Esophagus mucosa (tissue), 1 donor: ENCODE measurements around the gene MRGPRX2. TPM values are rescaled to one million over a fixed set of nuclear protein-coding genes. Genes with fewer than 3 reads are reported as not detected.
A peak's percentile ranks its signal among the peaks of the same experiment; 100 is the strongest.

Source experiments
- ATAC-seq: fragments of 200-7000 bp; cut with Tn5 transposase; one replicate; pipeline ENCODE4 v1.9.1; 2020
- total RNA-seq: library from RNA; stranded (reverse); gene quantifications from one replicate; pipeline ENCODE4 v1.2.4, GENCODE V29; 2023
- donor health status: DM: yes; HTN: yes; CAD: no.

Gene MRGPRX2
- total RNA-seq, 1 donor from 2014 or later = not detected

DNA sequence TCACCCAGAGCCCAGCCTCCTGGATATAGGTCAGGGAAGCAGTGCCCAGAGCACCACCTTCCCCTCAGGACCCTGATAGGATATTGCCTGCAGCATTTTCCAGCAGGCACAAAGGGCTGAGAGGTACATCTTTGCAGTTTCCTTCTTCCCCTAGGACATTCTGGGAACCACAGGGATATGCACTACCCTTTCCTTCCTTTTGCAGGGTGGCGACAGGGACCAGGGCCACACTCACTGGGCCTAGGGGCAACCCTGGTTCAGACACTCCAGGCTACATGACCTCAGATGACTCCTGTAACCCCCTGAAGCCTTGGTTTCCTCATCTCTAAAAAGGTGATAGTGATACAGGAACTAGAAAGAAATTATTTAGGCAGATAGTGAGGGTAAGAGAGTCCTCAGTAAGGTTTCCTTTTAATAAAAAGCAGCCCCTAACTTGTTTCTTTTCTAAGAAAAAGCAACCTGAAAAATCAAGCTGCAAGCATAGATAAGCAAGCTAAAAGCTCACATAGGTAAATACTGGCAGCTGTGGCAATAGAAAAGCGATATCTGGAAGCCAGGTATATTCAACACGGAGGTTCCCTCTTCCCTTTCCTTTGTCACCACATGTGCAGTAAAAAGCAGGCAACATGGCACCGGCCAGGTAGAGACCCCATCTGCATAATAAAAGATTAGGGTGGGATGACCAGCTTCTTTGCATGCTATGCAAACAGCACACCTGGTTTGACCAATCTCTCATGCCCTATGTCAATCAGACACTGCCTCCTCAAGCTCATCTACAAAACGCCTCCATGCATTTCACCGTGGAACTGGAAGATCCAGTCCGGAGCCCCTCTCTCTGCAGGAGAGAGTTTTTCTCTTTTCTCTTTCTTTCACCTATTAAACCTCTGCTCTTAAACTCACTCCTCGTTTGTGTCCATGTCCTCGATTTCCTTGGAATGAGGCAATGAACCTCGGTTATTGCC lies 13.2 kb upstream of the MRGPRX2 start:
- no peak for ATAC-seq

DNA sequence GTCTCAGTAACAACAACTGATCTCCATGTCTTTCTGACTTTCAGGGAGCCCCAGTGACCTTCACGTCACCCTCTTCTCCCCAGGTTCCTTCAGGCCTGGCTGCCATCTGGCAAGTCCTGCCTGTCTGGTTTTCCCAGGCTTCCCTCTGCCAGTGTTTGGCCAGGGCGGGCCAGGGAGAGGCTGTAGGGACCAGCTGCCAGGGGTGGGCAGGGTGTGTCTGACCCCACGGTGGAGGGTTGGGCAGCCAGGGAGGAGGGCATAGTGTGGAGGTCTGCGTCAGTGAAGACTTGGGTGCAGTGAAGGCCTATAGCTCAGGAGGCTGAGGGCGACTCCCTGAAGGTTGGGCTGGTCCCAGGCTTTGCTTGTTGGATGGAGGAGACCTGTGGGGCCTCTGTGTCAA lies 11.9 kb upstream of the MRGPRX2 start:
- ATAC-seq = peak; percentile 91

DNA sequence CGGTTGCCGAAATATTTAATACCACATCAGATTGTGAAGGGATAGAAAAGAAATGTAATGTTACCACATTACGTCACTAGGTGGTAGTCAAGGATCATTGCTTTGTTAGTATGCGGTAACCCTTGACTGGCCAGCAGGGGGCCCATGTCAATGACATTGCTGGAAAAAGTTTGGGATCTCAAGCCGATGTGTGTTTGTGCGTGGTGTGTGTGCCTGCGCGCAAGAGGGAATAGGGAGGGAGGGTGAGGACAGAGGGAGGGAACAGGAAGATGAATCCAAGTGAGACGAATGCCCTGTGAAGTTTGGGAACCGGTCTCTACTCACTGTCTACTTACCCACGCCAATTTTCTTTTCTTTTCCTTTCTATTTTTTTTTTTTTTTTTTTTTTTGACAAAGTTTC lies 10.7 kb upstream of the MRGPRX2 start:
- ATAC-seq = peak; percentile 90

DNA sequence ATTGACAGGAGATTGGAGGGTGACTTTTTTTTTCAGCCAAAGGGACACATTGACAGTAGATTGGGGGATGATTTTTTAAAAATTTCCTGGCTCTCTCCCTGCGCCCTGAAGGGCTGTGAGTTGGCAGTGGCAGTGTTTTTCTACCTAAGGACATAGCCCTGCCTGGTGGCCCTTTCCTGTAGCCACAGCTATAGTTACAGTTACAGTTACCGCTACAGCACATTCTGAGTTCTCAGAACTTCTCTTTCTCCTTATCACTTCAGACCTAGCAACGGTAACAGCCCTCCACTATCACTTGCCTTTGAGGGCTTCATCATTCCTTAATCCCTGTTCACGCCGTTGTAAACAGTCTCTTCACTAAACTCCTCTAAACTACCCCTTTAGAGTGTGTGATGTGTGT lies 684 bp downstream of the MRGPRX2 start:
- no peak for ATAC-seq

DNA sequence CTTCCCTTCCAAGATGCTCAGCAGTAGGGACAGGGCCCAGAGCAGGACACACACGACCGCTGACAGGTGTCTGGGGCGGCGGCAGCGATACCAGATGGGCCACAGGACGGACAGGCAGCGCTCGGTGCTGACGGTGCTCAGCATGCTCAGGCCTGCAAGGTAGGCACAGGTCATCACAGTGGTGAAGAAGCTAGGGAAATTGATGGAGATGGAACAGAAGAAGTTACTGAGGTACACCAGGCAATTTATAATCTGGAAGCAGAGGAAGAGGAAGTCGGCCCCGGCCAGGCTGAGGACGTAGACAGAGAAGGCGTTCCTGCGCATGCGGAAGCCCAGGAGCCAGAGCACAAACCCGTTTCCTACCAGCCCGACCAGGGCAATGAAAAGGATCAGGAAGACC lies 4.6 kb downstream of the MRGPRX2 start:
- ATAC-seq = no peak

DNA sequence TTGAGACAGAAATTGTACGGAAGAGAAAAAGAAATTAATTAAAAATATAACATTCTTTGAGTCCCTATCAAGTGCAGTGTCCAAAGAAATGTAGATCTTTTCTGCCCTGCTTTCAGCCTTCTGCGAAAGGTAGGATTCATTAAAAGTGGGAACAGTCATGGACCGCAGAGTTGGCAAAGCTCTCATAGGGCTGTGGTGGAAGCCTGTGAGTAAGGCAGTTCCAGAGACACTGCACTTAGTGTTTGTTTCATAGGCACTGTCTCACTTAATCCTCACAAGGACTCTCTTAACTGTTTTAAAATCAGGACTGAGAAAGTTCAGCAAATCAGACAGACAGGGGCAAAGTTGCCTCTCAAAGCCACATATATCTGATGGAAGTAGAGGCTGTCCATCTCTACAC lies 5.5 kb downstream of the MRGPRX2 start:
- no peak for ATAC-seq

DNA sequence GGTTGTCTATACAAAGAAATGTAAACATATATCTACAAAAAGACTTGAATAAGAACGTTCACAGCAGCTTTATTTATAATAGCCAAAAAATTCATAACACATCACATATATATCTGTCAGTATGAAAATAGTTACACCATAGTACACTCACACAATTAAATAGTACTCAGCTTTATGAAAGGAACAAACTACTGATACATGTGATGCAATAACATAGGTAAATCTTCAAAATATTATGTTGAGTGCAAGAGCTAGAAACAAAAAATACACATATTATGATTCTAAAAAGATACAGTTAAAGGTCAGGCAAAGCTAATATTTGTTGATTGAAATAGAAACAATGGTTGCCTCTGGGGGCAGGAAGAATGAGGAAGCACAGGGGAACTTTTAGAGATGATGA lies 6.6 kb downstream of the MRGPRX2 start:
- no peak for ATAC-seq

DNA sequence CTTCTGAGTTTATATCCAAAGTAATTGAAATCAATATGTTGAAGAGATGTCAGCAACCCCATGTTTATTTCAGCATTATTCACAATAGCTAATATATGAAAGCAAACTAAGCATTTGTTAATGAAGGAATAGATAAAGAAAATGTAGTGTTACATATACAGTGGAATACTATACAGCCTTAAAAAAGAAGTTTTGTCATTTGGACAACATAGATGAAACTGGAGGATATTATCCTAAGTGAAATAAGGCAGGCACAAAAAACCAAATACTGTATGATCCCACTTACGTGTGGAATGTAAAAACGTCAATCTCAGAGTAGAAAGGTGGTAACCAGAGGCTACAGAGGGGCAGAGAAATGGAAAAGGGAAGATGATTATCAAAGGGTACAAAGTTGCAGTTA lies 10.2 kb downstream of the MRGPRX2 start:
- no peak for ATAC-seq

DNA sequence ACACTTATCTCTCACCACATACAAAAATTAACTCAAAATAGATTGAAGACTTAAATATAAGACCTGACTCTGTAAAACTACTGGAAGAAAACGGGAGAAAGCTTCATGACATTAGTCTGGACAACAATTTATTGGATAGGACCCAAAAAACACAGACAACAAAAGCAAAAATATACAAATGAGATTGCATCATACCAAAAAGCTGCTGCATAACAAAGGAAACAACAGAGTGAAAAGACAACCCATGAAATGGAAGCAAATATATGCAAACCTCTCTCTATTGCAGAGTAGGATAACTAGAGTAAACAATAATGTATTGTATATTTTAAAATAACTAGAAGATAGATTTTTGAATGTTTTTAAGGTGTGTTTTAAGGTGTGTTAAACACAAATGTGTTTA lies 11.2 kb downstream of the MRGPRX2 start:
- ATAC-seq = no peak

DNA sequence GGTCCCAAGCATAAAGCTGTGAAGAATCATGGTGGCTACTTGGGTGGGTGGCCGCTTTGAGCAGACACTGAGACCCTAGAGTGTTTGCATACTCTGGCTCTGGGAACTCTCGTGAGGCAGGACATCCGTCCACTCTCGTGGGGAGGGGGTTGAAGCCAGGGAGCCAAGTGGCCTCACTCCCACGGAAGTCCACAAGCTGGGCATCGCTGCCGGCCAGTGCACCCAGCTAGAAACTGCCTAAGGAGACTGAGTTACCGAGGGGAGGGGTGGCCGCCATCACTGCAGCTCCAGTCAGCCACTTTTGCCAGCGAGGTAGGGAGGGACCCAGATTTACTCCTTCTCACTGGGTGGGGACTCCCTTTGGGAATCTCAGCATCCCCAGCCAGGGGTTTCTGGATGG lies 20.5 kb downstream of the MRGPRX2 start:
- ATAC-seq = no peak

DNA sequence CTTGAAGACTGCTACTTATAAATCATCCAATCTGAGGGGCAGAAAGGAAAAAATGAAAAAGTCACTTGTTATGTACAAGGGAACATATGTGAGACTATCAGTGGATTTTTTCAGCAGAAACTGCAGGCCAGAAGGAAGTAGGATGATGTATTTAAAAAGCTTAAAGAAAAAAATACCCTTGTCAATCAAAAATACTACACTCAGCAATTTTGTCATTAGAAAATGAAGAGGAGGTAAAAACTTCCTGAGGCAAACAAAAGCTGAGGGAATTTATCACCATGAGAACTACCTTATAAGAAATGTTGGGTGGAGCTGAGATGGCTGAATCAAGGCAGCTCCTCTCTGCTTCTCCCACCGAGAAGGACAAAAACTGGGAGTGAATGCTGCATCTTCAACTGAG lies 21.1 kb downstream of the MRGPRX2 start:
- ATAC-seq = no peak

DNA sequence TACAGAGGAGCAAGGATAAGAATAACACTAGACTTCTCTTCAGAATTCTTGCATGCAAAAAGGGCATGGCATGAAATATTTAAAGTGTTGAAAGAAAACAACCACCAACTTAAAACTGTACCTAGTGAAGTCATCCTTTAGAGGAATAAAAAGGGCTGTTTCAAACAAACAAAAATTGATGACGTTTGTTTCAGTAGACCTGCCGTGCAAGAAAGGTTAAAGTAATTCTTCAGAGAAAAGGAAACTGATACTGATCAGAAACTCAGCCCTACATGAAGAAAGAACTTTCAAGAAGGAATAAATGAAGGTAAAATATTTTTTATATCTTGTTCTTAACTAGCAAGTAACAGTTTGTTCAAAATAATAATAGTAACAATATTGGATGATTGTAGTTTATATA lies 27.5 kb downstream of the MRGPRX2 start:
- no peak for ATAC-seq

DNA sequence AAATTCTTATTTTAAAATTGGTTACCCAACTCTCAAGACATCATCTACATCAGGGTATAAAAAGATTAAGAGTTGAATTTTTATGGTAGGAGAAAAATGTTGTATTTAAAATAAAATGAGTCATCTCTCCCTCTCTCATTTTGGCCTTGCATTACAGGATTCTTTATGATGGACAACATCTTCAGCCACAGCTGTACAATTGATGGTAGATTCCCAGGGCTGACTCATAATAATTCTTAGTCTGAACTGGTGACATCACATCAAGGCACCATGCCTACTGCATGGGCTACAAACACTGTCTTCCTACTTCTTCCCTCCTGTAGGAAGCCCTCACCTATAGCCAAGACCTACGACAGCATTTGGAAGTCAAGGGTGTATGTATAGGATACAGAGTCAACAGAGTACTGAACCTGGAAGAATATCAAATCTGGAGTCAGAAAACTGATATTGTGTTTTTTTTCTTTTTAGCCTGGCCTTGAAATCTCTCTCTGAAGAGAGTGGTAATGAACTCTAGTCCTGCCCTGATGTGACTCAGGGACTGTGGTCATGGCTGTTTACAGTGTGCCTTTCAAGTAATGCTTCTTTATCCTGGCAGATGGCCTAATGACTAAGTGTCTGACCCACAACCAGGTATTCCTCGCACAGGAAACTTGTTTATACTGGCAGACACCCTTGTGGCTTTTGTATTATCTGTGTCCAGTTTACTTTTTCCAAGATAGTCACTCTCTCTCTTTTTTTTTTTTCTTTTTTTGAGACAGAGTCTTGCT lies 32.5 kb downstream of the MRGPRX2 start:
- peak; percentile 100 for ATAC-seq

DNA sequence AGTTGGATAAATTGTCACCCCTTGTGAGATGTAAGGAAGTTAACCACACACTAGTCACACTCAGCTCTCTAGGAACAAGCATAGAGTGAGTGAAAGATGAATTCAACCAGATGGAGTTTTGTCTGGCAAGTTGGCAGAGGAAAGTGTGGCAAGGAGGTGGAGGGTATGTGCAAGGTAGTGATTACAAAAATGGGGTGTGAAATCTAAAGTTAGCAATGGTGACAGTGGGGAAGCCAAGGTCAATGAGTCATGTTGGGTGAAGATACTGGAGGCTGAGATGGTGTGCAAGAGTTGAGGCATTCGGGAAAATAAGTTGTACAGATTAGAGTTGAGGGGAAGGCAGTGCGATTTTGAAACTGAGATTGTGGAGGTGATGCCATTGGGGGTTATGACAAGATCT lies 33.7 kb downstream of the MRGPRX2 start:
- ATAC-seq = no peak

DNA sequence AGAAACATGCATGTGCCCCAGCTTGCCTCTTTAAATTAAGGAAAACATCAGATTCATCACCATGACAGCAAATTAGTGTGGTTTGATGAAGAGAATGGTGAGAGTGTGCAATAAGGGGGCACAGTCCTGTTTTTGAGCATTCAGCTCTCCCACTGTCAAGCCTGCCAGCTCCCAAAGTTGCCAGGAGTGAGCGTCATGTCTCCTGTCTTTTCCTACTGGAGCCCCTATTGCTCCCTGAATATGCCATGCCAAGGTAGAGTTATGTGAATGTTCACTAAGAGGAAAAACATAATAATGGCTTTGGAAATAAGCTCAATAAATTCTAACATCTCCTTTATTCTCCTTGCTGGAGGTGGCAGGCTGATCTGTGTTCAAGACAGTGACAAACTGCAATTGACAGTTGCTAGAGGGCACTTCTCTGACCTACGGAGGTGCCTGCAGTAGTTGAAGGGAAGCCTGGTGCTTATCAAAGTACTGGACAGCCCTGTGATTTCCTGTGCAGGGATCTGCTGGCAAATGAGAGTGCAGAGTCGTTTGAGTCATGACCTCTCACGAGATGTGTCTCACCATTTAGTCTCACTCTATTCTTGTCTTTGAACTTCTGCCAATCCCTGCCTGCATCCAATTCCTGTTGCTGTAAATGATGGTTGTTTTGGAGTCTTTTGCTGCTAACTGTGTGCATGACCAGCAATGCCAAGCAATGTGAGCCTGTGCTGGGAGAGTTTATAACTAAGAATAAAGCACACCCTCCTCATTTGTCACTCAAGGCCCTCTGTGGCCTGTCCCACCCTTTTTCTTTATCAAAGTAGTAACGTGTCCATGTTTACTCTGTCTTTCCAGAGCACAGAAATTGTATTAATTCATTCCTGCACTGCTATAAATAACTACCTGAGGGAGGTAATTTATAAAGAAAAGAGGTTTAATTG lies 34.8 kb downstream of the MRGPRX2 start:
- ATAC-seq = no peak

DNA sequence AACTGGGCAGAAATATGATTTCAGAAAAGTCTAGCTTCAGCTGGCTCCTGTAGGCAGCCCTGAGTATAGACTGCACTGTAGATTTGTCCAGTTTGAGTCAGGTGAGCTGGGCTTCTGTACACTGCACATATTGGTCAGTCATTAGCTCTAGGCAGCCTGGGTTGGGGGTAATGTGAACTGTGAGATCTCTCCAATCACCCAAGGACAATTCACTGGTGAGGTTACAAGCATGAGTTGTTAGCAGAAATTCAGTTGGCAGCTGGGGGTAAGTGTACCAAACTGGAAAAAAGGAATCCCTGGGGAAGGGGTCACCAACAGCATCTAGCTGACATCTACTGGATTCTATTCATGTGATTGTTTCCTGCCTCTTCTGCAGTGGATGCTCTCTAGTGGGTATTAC lies 39.7 kb downstream of the MRGPRX2 start:
- no peak for ATAC-seq

DNA sequence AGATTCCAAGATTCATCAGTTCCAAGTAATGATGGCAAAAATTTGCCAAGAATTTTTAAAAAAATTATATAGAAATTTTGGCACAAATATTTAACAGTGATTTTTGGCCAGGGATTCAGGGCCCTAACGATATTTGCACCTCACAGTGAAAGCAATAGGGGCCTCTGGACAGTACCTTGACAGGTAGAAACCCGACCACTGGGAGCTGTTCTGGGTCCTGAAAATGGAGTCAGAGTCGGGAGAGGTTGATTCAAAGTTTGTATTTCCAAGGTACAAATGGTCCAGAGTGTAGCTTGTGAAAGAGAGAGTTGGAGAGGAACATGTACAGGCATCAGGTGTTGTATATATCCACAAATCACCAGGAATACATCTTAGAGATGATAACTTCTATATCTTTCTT lies 41.6 kb downstream of the MRGPRX2 start:
- no peak for ATAC-seq

DNA sequence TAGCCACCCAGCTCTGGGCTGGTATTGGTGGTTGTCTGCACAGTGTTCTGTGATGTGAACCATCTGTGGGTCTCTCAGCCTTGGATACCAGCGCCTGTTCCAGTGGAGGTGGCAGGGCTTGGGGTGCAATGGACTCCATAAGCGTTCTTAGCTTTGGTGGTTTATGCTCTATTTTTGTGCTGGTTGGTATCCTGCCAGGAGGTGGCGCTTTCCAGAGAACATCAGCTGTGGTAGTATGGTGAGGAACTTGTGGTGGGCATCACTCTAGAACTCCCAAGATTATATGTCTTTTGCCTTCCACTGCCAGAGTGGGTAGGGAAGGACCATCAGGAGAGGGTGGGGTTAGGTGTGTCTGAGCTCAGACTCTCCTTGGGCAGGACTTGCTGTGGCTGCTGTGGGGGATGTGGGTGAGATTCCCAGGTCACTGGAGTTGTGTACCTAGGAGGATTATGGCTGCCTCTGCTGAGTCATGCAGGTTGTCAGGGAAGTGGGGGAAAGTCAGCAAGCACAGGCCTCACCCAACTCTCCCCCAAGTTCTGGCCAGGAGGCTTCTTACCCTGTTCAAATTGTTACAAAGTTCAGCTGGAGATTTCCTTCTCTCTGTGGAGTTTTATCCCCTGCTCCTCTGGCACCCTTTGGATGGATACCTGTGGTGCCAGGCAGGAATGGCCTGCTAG lies 47.2 kb downstream of the MRGPRX2 start:
- no peak for ATAC-seq

DNA sequence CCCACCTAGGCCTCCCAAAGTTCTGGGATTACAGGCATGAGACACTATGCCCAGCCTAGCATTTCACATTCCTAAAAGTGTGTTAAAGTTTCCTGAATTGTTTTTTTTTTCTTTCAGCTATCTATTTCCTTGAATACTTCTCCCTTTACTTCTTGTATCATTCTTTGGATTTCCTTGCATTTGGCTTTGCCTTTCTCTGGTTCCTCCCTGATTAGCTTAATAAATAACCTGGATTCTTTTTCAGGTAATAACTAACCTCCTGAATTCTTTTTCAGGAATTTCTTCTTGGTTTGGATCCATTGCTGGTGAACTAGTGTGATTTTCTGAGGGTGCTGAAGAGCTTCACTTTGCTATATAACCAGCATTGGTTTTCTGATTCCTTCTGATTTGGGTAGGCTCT lies 47.9 kb downstream of the MRGPRX2 start:
- ATAC-seq = no peak
